ENCODE data around the gene ALDH2. TPM values are rescaled to one million over a fixed set of nuclear protein-coding genes. Genes with fewer than 3 reads are reported as not detected.

Gene ALDH2
- total and polyA plus RNA-seq, 9 of the 15 experiments (the other 6 are each of a cell fraction or from before 2014, with no cell fraction given) = 1.9 to 22.5 (median 12.2) TPM

DNA sequence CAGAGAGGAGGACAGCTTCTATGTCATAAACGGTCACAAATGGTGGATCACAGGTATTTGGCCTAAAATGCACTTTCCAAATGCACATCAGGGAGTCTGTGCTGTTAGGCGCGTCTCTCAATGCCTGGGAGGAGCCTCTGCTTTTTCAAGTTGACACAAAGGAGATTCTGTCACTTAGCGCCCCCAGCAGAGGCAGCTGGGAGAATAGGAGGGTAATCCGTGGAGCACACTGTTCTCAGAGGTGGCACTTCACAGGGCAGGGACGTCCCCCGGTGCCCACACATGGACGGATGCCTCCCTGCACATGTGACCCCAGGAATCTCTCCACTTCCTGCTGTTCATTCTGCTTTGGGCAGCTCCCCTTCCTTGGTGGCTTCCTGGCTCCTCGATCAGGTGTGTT lies 19.4 kb upstream of the ALDH2 start:
- Histone ChIP-seq H2AFZ (ENCODE audit: low read depth, low read length) (no peak overlapping the region), H3K79me2 (ENCODE audit: control insufficient read depth, insufficient read depth, low read length) (no peaks in the 10 kb centered on the region), H3K4me2 (ENCODE audit: insufficient read depth, low read length) (no peak overlapping the region), H3K27me3 (ENCODE audit: control insufficient read depth in 2 of 2, insufficient read depth in 2 of 2, low read length in 2 of 2) (no peaks in the 10 kb centered on the region), H3K9ac (ENCODE audit: insufficient read depth in 1 of 2, low read depth in 2 of 2, low read length in 2 of 2) (0 out of 4 replicates have a peak overlapping the region, but pooled peaks of 1 of the 2 experiments have one; percentile 49), H3K9me3 (replicated peaks; ENCODE audit: control insufficient read depth, insufficient read depth, low read depth, low read length) (no peaks in the 10 kb centered on the region), H3K9me1 (ENCODE audit: control insufficient read depth, insufficient read depth, low read length) (no peaks in the 10 kb centered on the region), H4K20me1 (replicated peaks; ENCODE audit: control insufficient read depth, insufficient read depth, low read length) (no peaks in the 10 kb centered on the region), H3K4me3 (no peak overlapping the region), H3K27ac (ENCODE audit: extremely low read depth, low read depth, low read length) (no peak overlapping the region), H3K36me3 (ENCODE audit: control insufficient read depth, insufficient read depth, low read length) (peaks cover 26% of the 10 kb centered on the region; the same call in 2 of the 3 replicates), H3K4me1 (replicated peaks in 1 of 2; ENCODE audit: control insufficient read depth in 2 of 2, insufficient read depth in 2 of 2, low read length in 2 of 2) (peaks cover 6 to 7% of the 10 kb centered on the region in 2 experiments; a peak in 4 of 5 replicates)
- intact Hi-C loops (cut with micrococcal nuclease) = no loop called here
- ATAC-seq (no peak), FAIRE-seq (no peak), DNase-seq (ENCODE audit: extremely low read depth in 1 of 4, low spot score in 3 of 4) (no peak)
- ChIA-PET CTCF (ENCODE audit: low intra/inter-chr PET ratio) (no interaction called here), POLR2A (interaction anchor here (1.0 to 1.5 kb wide), 2 partner anchors 8 to 14 kb away, joined by 3 to 5 read pairs; no protein-coding TSS in a partner anchor)
- in situ Hi-C loops (cut with MboI) = no loop called here
- WGBS (ENCODE audit: insufficient coverage, low coverage, missing lambda C conversion rate) = 54% methylated on average over 8 of the region's 9 CpGs
- BruUV-seq (replicated peaks) = no TSS peak
- TF ChIP-seq, protein P1, sequence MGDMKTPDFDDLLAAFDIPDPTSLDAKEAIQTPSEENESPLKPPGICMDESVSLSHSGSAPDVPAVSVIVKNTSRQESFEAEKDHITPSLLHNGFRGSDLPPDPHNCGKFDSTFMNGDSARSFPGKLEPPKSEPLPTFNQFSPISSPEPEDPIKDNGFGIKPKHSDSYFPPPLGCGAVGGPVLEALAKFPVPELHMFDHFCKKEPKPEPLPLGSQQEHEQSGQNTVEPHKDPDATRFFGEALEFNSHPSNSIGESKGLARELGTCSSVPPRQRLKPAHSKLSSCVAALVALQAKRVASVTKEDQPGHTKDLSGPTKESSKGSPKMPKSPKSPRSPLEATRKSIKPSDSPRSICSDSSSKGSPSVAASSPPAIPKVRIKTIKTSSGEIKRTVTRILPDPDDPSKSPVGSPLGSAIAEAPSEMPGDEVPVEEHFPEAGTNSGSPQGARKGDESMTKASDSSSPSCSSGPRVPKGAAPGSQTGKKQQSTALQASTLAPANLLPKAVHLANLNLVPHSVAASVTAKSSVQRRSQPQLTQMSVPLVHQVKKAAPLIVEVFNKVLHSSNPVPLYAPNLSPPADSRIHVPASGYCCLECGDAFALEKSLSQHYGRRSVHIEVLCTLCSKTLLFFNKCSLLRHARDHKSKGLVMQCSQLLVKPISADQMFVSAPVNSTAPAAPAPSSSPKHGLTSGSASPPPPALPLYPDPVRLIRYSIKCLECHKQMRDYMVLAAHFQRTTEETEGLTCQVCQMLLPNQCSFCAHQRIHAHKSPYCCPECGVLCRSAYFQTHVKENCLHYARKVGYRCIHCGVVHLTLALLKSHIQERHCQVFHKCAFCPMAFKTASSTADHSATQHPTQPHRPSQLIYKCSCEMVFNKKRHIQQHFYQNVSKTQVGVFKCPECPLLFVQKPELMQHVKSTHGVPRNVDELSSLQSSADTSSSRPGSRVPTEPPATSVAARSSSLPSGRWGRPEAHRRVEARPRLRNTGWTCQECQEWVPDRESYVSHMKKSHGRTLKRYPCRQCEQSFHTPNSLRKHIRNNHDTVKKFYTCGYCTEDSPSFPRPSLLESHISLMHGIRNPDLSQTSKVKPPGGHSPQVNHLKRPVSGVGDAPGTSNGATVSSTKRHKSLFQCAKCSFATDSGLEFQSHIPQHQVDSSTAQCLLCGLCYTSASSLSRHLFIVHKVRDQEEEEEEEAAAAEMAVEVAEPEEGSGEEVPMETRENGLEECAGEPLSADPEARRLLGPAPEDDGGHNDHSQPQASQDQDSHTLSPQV (IDR thresholded peaks at IDR 0.05) = no peak
- TF ChIP-seq PCBP2 (IDR thresholded peaks at IDR 0.05; ENCODE audit: low read depth, low read length, poor library complexity, severe bottlenecking) (no peak), ZSCAN32 (CRISPR knock-in tag; IDR thresholded peaks at IDR 0.05) (no peak), ZNF77 (CRISPR knock-in tag; IDR thresholded peaks at IDR 0.05) (no peak)
- TF ChIP-seq, protein P2, sequence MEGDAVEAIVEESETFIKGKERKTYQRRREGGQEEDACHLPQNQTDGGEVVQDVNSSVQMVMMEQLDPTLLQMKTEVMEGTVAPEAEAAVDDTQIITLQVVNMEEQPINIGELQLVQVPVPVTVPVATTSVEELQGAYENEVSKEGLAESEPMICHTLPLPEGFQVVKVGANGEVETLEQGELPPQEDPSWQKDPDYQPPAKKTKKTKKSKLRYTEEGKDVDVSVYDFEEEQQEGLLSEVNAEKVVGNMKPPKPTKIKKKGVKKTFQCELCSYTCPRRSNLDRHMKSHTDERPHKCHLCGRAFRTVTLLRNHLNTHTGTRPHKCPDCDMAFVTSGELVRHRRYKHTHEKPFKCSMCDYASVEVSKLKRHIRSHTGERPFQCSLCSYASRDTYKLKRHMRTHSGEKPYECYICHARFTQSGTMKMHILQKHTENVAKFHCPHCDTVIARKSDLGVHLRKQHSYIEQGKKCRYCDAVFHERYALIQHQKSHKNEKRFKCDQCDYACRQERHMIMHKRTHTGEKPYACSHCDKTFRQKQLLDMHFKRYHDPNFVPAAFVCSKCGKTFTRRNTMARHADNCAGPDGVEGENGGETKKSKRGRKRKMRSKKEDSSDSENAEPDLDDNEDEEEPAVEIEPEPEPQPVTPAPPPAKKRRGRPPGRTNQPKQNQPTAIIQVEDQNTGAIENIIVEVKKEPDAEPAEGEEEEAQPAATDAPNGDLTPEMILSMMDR (IDR thresholded peaks at IDR 0.05 in 2 of 3, conservative IDR thresholded peaks at IDR 0.05 in 1 of 3; ENCODE audit: insufficient read depth in 2 of 3, low read depth in 1 of 3, low read length in 3 of 3) = 0 out of 6 replicates have a peak, but pooled peaks of 1 of the 3 experiments have one; percentile 3
- TF ChIP-seq, protein P3, sequence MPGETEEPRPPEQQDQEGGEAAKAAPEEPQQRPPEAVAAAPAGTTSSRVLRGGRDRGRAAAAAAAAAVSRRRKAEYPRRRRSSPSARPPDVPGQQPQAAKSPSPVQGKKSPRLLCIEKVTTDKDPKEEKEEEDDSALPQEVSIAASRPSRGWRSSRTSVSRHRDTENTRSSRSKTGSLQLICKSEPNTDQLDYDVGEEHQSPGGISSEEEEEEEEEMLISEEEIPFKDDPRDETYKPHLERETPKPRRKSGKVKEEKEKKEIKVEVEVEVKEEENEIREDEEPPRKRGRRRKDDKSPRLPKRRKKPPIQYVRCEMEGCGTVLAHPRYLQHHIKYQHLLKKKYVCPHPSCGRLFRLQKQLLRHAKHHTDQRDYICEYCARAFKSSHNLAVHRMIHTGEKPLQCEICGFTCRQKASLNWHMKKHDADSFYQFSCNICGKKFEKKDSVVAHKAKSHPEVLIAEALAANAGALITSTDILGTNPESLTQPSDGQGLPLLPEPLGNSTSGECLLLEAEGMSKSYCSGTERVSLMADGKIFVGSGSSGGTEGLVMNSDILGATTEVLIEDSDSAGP (CRISPR knock-in tag; IDR thresholded peaks at IDR 0.05) = no peak

All from K562 (cell line).